ENCODE measurements around the gene ASS1.

Gene ASS1

DNA sequence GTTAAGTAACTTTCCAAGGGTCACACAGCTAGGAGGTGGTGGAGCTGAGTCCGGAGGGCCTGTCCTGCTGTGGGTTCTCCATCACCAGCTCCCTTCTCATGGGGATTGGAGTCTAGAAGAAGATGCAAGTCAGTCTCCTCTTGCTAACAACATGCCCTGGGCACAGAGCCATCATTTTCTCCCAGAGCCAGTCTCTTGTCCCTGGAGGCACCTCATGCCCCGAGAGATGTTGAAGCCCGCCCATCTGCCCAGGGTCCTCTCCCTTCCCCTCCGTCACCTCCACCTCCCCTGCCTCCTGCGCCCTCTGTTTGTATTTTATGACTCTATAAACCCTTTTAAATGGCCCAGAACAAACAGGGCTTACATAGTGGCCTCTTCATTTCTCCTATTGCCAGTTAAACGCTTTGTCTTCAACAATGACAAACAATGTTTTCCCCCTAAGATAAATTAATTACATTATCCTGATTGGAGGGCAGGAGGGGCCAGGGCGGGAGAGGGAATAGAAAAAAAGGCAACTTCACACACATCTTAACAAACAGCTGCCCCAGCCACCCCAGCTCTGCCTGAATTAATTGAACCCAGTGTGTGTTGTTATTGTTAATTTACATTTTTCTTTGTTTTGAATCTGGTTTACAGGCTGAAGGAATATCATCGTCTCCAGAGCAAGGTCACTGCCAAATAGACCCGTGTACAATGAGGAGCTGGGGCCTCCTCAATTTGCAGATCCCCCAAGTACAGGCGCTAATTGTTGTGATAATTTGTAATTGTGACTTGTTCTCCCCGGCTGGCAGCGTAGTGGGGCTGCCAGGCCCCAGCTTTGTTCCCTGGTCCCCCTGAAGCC is 55.8 kb downstream of the ASS1 start:
- DNase-seq = no peak

DNA sequence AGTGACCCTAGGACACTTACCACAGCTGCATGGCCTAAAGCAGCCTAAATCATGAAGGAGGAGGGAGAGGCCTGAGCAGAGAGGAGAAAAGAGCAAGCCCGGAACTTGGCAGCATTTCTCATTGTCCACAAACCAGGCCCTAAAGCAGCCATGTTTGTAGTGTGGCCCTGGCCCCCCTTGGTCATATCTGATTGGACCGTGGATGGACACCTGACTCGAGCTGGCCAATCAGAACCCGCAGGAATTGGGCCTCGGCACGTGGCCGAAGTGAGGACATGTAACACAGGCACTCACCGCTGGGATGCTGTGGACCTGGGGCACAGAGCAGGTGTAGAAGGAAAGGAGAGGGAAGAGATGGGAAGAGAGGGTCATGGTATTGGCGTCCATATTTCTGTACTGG is 56.9 kb downstream of the ASS1 start:
- no peak for DNase-seq

DNA sequence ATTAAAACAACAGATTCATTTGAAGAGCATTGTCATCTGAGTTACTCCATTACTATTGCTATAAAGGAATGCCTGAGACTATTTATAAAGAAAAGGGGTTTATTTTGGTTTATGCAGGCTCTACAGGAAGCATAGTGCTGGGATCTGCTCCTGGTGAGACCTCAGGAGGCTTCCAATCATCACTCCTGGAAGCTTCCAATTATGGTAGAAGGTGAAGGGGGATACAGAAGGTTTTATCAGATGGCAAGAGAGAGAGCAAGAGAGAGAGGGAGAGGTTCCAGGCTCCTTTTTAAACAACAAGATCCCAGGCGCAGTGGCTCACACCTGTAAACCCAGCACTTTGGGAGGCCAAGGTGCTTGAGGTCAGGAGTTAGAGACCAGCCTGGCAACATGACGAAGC is 63.5 kb downstream of the ASS1 start:
- DNase-seq = no peak

DNA sequence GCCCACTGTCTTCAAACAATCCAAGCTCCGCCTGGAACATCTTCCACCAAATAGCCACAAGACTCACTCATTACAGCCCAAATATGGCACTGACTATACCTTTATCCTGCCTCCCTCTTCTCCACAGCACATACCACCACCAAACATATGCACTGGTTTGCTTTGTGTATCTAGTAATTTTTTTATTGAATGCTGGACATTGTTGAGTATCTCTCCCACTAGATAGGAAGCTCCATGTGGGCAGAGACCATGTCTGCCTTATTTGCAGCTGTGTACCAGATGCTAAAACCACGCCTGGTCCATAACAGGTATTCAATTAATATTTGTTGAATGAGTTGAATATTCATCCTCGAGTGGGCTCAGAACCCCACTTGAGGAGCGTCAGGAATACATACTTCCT is 67.4 kb downstream of the ASS1 start:
- DNase-seq = no peak

DNA sequence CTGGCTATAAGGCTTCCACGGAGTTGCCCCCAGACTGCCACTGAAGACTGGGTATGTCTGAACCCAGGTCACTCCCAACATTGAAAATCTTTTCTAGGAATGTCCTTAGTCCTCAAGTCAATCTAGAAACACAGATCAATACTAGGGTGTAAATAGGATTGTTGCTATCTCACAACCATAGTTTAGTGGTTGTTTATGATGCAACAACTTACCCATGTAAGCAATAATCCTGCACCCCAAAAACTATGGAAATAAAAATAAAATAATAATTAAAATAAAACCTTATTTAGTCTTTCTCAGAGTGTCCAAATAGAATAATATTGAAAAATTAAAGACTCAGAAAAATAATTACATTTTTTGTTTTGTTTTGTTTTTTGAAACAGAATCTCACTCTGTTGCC is 68.3 kb downstream of the ASS1 start:
- DNase-seq = no peak

DNA sequence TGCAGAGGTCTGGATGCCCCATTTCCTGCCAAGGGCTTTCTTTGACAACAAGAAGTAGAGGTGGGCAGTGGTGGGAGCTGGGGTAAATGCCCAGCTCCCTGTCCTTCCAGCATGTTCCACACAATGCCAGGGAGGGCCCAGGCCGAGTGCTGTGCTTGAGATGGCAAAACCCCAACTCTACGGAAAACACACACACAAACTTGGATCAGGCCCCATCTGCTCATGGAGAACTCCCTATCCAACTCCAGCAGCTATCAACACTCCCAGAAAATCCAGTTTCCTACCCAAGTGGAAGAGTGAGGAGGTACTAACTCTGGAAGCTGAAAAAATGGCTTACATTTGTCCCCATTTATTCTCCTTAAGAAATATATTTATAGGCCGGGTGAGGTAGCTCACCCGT is 73.5 kb downstream of the ASS1 start:
- DNase-seq = no peak

DNA sequence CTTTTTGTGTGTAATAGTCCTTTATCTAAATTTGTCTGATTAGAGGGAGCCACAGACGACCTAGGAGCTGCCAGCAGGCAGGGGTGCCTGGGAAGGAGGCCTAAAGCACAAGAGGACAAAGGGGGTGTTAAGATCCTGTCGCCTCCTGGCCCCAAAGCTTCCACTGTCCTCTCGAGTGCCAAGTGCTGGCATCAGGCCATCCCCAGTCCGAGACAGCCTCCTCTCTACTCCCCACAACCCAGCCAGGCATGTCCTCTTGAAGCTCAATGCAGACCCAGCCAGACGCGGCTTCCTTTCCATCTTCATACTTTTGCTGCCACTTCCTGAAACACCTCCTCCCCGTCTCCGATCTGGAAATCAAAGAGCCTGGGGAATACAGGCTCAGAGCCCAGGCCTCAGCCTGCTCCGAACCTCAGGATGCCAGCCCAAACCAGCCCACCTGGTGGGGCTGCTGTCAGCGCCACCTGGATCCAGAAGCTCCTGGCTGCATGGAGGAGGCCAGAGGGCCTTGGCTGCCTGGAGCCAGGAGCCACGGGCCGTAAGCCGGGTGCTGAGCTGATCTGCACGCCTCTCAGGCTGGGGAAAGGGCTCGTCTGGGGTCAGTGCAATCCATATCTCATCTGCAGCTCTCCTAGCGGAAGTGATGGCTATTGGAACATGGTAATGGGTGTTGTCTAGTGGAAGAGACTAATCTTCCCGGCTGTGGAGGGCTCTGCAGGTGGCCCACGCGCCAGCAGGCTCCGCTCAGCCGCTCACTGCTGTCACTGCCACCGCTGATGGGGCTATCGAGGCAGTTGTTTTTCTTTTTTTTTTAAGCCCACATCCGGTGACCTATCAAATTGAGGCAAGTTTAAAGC is 74.4 kb downstream of the ASS1 start:
- DNase-seq = no peak

DNA sequence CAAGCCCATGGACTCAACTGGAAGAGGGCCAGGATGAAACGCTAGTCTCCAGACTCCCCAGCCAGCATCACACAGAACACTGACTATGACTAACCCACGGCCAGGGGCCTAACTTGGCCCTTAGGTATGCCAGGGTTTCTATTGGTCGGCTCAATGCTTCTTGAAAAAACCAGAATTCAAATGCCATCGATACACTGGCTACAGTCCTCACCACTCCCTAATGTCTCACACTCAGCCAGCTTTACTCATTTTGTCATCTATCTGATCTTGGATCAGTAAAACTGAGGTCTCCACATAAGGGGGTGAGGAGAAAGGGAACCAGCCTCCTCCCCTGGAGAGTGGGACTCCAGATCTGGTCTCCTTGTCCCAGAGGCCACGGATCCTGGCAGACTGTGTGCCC is 75.2 kb downstream of the ASS1 start:
- no peak for DNase-seq

DNA sequence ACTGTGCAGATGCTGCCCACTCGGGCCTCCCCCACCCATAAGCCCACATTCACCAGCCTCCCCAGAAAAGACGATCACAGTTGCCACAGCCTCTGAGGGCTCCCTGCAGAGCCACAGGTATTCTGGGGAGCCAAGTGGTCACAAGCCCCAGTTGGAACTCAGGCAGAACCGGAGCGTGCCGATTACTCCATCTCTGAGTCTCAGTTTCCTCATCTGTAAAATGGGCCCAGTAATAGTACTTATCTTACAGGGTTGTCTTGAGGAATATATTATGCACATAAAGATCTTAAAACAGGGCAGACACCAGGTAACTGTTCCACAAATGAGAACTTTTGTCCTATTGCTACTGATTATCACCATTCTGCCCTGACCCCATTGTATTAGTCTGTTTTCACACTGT is 77.0 kb downstream of the ASS1 start:
- no peak for DNase-seq

DNA sequence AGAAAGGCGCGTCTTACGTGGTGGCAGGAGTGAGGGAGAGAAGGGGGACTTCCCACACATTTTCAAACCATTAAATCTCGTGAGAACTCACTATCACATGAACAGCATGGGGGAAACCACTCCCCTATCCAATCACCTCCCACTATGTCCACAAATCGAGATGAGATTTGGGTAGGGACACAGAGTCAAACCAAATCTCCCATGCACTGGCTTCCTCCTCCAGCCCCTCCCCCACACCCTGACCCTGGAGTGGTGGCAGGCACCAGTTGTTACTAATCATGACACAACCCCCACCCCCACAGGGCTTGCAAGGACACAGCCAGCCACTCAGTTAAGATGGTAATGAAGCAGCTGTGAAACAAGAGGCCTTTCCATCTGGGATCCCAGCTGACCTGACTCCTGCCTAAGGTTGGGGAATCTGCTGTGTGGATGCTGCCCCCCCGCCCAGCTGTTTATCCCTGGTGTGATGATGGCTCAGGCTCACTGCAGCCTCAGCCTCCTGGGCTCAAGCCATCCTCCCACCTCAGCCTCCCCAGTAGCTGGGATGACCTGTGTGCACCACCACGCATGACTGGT is 77.6 kb downstream of the ASS1 start:
- no peak for DNase-seq

DNA sequence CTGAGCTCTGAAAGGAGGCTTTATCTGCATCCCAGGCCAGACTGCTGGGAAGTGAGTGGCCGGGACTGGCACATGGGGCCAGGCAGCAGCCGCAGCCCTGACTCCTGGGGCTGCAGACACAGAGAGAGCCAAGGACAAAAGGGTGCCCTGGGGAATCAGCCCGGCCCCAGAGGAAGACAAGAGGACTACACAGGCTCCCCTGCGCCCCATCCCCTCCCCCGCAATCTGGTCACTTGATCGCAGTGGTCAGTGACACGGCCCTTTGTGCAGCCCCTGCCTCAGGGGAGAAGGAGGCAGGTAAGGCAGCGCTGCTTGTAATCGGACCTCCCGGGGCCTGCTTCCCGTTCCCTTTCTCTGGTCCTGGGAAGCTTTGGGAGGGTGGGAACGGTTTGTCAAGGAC is 79.2 kb downstream of the ASS1 start:
- no peak for DNase-seq

DNA sequence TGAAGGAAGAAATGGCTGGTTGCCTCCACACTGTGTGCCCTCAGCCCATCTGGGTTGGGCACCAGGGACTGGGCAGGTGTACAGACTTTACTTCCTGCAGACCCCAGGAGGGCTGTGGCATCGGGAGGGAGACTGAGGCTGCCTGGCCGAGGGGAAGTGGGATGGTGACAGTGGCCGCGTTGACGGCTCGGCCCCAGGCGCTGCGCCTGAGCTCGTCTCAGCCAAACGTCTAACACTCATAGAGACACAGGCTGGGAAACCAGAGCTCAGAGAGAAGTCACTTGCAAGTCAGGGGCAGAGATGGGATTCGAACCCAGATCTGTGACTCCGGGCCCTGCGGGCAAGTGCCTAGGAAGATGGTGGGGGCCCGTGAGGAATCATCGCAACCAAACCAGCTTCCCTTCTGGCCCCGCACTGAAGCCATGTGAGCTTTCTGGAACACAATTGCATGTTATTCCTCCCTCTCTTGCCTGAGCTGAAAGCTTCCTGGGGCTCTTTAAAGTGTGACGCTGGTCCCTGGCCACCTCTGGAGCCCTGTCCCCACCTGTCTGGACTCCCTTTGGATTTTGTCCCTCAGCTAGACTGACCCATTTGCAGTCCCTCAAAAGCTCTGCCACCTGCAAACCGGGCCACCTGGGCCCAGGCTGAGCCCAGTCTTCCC is 81.6 kb downstream of the ASS1 start:
- DNase-seq = no peak

DNA sequence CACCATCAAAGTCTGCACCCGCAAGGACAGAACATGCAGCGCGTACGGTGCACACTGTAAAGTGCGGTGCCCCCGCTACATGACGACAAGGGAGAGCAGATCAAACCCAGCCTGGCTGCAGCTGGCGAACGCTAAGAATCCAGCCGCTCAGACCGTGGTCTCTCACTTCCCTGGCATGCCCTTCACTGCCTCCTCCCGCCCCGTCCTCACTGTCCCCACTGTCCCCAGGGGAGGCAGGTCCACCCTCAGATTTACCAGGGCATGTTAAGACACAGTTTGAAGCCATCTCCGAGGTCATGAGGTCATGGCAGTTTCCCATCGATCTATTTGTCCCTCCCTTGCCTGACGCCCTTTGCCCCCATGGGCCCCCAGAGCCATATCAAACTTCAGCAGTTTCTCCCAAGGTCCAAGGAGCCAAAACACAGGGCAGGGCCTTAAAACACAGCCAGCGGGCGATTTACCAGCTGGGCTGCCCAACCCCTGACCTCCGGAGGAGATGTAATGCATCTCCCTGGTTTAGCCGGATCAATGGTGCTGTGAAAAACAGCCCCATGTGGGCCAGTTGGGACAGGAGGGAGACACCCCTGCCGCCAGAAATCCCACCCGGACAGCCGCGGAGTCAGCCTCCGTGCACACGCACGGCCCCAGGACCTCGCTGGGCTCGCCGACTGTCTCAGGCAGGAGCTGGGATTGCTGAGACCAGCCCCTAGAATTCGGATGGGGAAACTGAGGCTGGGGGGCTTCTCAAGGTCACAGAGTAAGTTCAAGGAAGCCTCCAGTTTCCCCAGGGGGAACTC is 82.3 kb downstream of the ASS1 start:
- no peak for DNase-seq

DNA sequence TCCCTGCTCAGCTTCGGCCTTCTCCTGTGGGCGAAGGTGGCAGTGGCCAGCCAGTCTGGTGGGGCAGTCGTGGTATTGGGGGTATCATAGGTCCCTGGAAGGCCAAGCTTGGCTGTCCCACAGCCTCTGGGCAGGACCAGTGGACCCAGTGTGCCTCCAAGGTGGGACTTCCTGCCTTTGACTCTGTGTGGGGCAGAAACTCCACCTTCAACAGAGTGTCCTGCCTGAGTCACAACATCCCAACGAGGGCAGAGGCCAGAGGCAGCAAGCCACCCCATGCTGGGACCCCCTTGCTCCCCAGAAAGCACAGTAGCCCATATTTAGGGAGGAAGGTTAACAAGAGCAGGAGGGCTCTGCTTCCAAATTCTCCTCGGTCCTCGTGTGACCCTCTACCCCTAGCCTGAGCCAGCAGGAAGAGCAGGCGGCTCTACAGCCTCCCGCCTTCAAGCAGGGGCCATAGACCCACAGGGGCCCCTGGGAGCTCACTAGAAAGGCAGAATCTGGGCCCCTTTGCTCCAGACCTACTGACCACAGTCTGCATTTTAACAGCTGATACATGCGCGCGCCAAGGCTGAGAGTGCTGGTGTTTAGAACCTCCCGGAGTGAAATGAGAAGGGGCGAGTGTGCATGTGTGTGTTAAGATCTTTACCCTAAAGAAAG is 83.0 kb downstream of the ASS1 start:
- DNase-seq = no peak

DNA sequence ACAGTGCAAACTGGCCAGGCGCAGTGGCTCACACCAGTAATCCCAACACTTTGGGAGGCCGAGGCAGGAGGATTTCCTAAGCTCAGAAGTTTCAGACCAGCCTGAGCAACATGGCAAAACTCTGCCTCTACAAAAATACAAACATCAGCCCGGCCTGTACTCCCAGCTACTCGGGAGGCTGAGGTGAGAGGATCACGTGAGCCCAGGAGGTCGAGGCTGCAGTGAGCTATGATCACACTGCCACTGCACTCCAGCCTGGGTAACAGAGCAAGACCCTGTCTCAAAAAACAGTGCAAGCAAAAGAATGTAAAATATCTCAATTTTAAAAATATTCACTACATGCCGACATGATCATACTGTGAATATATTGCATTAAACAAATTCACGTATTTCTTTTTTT is 83.9 kb downstream of the ASS1 start:
- DNase-seq = no peak

DNA sequence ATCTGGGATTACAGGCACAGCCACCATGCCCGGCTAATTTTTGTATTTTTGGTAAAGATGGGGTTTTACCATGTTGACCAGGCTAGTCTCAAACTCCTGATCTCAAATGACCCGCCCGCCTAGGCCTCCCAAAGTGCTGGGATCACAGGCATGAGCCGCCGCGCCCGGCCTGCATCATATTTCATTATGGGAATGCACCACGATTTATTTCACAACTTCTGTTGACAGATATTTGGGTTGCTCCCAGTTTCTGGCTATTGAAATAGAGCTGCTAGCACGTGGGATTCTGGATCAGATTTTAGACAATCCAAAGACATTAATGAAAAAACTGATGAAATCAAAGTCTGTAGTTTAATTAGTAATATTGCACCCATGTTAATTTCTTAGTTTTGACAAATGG is 86.2 kb downstream of the ASS1 start:
- DNase-seq = no peak

DNA sequence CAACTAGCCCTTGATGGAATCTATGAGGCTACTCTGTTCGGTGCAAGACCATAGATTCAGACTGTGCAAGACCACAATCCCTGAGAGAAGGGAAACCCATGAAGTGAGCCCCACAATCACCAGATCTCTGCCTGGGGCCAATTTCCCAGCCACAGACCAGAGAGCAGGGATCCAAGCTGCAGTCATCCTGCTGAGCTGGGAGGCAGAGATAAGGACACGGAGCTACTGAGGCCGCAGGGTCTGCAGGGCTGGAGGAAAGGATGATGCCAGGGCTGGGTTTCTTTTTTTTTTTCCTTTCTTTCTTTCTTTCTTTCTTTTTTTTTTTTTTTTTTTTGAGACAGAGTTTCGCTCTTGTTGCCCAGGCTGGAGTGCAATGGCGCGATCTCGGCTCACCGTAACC is 86.9 kb downstream of the ASS1 start:
- no peak for DNase-seq

DNA sequence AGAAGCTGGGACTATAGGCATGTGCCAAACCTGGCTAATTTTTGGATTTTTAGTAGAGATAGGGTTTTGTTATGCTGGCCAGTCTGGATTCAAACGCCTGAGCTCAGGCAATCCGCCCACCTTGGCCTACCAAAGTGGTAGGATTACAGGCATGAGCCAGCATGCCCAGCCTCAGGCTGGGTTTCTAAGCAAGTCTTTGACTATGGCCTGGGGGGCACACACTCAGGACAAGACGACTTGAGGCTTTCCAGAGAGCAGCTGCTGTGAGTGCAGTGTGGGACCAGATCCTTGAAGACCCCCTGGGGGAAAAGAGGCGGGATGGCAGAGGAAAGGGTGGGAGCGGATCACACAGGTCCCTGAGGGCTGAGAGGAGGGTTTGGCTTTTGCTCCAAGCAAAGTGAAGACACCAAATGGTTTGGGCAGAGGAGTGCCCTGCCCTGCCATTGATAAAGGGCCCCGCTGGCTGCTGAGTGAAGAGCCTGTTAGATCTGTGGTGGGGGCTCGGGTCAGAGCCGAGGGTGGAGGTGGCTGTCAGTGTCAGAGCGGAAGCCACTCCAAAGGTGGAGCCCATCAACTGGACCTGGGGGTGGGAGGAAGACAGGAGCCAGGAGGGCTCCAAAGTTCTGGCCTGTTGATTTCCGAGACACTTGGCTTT is 87.8 kb downstream of the ASS1 start:
- DNase-seq = no peak

DNA sequence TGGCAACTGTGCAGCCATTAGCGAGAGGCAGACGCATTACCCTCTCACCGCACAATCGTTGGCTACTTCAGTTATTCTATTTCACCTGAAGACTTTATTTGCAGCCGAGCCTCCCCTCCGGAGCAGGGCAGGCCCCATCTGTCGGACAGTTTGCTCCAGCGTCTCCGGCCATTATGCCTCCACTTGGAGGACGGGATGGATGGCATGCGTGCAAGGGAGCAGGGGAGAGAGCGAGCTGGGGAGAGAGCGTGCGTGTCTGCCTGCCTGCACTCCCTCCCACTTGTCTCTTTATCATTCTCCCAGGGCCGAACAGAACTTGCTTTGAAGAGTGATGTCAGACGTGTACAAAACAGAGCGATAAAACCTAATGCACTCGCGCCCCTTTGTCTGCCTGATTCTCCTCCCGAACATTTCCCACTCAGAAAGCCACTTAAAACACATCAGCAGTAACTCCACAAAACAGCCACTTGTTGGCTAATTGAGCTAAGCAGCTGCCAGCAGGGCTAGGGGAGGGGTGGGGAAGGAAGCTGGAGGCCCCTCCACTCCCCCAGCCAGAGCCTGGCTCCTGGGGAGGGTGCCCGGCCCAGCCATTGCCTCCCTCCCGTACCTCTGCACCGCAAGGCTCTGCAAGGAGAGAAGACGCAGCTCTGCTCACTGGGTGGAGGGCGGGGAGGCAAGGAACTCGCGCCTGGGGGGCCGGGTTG is 91.2 kb downstream of the ASS1 start:
- no peak for DNase-seq

DNA sequence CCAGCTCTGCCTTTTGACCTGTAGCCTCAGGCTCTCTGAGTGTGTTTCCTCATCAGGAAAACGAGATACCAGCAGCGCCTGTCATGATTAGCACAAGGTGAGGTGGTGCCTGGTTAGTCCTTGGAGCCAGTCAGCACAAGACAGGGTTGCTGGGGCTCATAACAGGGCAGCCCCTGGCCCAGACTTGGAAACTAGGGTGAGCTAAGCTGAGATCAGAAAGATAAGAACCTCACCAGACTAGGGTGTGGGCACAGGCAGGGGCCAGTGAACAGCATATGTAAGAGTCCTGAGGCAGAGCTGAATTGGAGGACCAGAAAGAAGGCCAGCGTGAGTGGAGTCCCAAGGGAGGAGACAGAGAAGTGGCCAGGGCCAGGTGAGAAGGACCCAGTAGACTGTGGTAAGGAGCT is 91.9 kb downstream of the ASS1 start:
- DNase-seq = no peak

Data from CD4-positive, alpha-beta T cell treated with Interleukin-6 for 4 hours (primary cell).